ENCODE data around the gene LAX1.

DNA sequence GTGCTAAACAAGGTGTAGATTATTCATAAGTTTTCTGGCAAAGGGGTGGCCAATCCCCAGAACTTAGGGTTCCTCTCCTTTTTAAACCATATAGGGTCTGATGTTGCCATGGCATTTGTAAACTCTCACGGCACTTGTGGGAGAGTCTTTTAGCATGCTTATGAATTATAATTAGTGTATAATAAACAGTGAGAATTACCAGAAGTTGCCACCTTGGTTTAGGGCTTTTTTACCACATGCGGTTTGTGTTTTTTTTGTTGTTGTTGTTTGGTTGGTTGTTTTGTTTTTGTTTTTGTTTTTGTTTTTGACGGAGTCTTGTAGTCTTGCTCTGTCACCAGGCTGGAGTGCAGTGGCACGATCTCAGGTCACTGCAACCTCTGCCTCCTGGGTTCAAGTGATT, 8.9 kb upstream of the LAX1 start:
- TF ChIP-seq SUZ12 (IDR thresholded peaks at IDR 0.05; ENCODE audit: extremely low read depth, insufficient read depth, insufficient read length) (no peak), ZNF274 (IDR thresholded peaks at IDR 0.05; ENCODE audit: low read depth, low read length) (no peak)

Data from NT2/D1 (cell line).